Retinal pigment epithelial cell (primary cell): ENCODE data around the gene POU2F3.

Experiments used
- DNase-seq: peaks from one replicate; pipeline ENCODE4 v3.0.0-alpha.2; 2010; ENCODE audit warnings: low read depth
- H3K4me3 ChIP-seq: 2 replicates; pipeline ENCODE4 v1.5.1; 2011; ENCODE audit warnings: mild to moderate bottlenecking, low read length, control low read depth, moderate library complexity
- CTCF ChIP-seq: conservative IDR thresholded peaks from 2 replicates; pipeline ENCODE4 v1.5.1; 2011; ENCODE audit warnings: low read depth, low read length, control low read depth, inconsistent platforms

Gene POU2F3

GRCh38 chr11:120220747-120221037 is 19.2 kb upstream of the POU2F3 start:
- DNase-seq = no peak
- TF ChIP-seq CTCF = no peak

GRCh38 chr11:120221115-120221752 is 18.7 kb upstream of the POU2F3 start:
- no peak for TF ChIP-seq CTCF
- no peak for DNase-seq
- no peak overlapping the region for H3K4me3 ChIP-seq

More at GRCh38 chr11:120220747-120221037, 19.2 kb upstream of the POU2F3 start:
- H3K4me3 ChIP-seq = no peak overlapping the region

- H3K4me3 ChIP-seq = no peak overlapping the region
- no peak for DNase-seq
- no peak for TF ChIP-seq CTCF
Measured at GRCh38 chr11:120222916-120223315, 17.0 kb upstream of the POU2F3 start.

GRCh38 chr11:120223793-120224192 is 16.1 kb upstream of the POU2F3 start:
- TF ChIP-seq CTCF = no peak
- no peak for DNase-seq
- no peak overlapping the region for H3K4me3 ChIP-seq

- H3K4me3 ChIP-seq = no peak overlapping the region
- no peak for TF ChIP-seq CTCF
- no peak for DNase-seq
Measured at GRCh38 chr11:120224361-120224760, 15.6 kb upstream of the POU2F3 start.

GRCh38 chr11:120224972-120225909 is 14.7 kb upstream of the POU2F3 start:
- H3K4me3 ChIP-seq = no peak overlapping the region
- TF ChIP-seq CTCF = no peak
- no peak for DNase-seq

GRCh38 chr11:120226242-120226641 is 13.7 kb upstream of the POU2F3 start:
- DNase-seq = no peak
- no peak for TF ChIP-seq CTCF

More at GRCh38 chr11:120226242-120226641, 13.7 kb upstream of the POU2F3 start:
- H3K4me3 ChIP-seq = no peak overlapping the region
